Fibroblast of mammary gland (primary cell): ENCODE results near the gene KRTAP23-1.

Experiments used
- DNase-seq: peaks from one replicate; pipeline ENCODE4 v3.0.0-alpha.2; 2010; ENCODE audit warnings: low read depth
- H3K4me3 ChIP-seq: 2 replicates; pipeline ENCODE4 v1.5.1; 2011; ENCODE audit warnings: low read depth, mild to moderate bottlenecking, low read length, moderate library complexity; ENCODE audit not compliant: control insufficient read depth
- TF ChIP-seq, protein P1 (sequence below): conservative IDR thresholded peaks from 2 replicates; pipeline ENCODE4 v1.5.1; 2011; ENCODE audit warnings: low read depth, low read length, inconsistent platforms; ENCODE audit not compliant: control insufficient read depth, insufficient read depth

KRTAP23-1 gene, protein sequence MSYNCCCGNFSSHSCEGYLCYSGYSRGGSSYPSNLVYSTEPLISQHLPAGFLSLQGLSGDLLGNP

DNA sequence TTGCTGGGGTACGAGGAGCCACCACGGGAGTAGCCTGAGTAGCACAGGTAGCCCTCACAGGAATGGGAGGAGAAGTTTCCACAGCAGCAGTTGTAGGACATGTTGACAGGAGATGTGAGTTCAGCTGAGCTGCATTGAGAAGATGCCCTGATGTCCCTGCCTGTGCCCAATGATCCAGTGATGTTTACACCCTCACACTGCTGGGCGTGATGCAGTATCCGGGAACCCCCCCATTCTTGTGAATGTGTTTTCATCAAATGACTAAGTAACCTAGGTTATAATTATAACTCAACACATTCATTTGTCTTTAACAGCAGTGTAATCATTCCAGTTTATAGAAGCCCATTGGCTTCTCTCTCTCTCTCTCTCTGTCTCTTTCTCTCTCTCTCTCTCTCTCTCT is at the start of gene KRTAP23-1:
Gene KRTAP23-1 (minus strand): TSS at position 101 of the 400 bp plus-strand sequence. CDS start 0 bp downstream, at position 101.
- no peak within 1 kb of the TSS for H3K4me3 ChIP-seq
- no peak for DNase-seq
- TF ChIP-seq, protein P1, sequence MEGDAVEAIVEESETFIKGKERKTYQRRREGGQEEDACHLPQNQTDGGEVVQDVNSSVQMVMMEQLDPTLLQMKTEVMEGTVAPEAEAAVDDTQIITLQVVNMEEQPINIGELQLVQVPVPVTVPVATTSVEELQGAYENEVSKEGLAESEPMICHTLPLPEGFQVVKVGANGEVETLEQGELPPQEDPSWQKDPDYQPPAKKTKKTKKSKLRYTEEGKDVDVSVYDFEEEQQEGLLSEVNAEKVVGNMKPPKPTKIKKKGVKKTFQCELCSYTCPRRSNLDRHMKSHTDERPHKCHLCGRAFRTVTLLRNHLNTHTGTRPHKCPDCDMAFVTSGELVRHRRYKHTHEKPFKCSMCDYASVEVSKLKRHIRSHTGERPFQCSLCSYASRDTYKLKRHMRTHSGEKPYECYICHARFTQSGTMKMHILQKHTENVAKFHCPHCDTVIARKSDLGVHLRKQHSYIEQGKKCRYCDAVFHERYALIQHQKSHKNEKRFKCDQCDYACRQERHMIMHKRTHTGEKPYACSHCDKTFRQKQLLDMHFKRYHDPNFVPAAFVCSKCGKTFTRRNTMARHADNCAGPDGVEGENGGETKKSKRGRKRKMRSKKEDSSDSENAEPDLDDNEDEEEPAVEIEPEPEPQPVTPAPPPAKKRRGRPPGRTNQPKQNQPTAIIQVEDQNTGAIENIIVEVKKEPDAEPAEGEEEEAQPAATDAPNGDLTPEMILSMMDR: no peak

DNA sequence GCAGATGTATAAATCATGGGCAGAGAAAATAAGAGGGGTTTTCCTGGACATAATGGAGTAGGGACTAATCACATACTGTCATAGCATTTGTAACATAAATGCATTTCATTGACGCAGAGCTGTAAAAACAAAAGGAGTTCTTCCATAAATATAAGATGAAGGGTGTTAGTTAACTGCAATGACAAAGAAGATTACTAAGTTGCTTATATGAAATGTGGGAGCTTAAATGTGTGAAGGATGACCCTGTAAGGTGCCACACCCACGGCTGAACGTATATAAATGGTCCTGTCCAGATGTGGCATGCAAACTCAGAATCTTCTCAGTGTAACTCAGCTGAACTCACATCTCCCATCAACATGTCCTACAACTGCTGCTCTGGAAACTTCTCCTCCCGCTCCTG is 47.3 kb upstream of the KRTAP23-1 start, which contains the start of gene KRTAP13-1:
Gene KRTAP13-1 (plus strand): TSS at position 301 of the 400 bp plus-strand sequence. CDS start 56 bp downstream, at position 357.
- DNase-seq: no peak
- TF ChIP-seq, protein P1: no peak
- H3K4me3 ChIP-seq: no peak within 1 kb of the TSS

DNA sequence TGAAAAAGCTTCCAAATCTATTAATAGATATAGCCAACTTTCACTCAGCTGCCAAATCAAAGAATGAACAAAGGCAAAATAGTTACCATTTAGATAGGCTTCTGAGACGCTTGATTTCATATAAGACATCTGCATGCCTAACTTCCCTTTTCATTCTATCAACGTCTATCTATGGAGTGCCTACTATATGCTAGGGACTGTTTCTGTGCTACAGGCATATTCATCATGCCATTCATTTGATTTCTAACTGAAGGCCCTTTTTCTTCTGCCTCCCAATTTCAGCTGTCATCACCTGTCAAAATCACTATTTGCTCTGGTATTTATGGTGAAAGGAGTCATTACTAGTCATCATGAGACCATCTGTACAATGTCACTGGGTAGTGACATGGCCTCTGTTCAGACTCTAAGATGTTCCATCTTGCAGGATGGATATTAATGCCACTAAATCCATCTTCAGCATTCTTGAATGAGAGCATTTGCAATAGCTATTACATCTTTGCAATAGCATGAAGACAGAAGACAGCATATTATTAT is 43.2 kb upstream of the KRTAP23-1 start:
- TF ChIP-seq, protein P1: no peak

DNA sequence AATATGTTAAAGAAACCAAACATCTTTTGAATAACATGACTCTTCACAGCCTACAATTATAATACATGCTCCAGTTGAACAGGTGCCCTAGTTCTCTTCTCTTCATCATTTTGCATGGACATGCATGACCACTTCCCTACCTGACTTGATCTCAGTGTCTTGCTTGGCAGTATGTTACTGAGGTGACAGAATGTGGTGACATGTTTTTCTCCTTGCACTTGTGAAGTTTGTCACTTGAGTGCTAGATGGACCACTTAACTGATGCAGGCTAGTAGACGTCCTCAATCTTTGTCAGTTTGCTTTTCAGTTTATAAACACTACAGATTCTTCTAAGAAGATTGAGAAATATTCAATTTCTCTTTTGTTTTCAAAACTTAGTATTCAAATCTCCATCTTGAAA is 33.8 kb upstream of the KRTAP23-1 start:
- no peak for DNase-seq
- TF ChIP-seq, protein P1: no peak
- no peak overlapping the region for H3K4me3 ChIP-seq

More for the DNA sequence above, 43.2 kb upstream of the KRTAP23-1 start:
- DNase-seq: no peak
- no peak overlapping the region for H3K4me3 ChIP-seq

DNA sequence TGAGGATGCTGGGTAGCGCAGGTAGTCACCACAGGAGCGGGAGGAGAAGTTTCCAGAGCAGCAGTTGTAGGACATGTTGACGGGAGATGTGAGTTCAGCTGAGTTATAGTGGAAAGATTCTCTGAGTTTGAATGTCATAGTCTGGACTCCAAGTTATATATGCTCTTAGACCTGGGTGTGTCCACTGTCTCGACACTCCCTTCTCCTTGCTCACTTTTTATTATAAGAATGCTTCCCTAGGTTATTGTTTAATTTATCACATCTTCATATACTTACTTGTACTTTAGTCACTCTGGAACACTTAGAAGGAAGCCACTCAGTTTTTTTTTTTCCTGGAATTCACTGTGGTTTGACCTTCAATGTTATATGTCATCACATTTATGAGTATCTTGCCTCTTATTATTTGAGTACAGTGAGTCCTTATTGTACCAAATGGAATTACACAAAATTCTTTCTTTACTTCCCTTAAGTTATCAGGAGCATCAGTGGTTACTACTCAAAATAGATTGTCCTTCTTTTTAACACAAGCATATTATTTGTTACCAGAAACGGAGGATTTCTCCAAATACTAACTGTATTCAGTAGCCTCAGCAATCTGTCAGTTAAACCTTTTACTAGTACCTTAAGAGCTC is 23.8 kb upstream of the KRTAP23-1 start, which contains the start of gene KRTAP13-2:
Gene KRTAP13-2 (minus strand): TSS at position 133 of the 632 bp plus-strand sequence. CDS start 58 bp downstream, at position 75.
- no peak within 1 kb of the TSS for H3K4me3 ChIP-seq
- no peak for DNase-seq
- TF ChIP-seq, protein P1: no peak

DNA sequence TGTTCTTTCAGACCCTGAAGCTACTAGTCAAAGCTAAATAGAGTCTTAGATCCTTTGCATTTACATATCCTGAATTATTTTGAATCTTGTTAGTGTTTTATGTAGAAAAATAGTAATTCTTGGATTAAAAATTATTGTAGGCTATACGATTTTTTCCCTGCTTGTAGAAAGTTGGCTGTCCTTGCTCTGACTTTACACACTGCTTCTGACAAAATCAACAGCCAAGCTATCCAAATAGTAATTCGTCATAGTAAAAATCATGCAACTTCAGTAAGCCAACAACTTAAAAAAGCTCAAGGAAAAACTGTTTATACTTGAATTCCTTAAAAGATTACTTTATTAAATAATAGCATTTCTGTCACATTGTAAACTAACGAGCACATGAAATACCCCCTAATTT is 7.5 kb upstream of the KRTAP23-1 start:
- no peak for DNase-seq
- TF ChIP-seq, protein P1: no peak

More for the DNA sequence above, 7.5 kb upstream of the KRTAP23-1 start:
- no peak overlapping the region for H3K4me3 ChIP-seq
